ENCODE results near the gene RPH3AL.
"Not testable (repeated sequence)": the region's sequence is repeated elsewhere in the genome, so short reads cannot be mapped to it uniquely, and the experiment has no call there.

- not testable (repeated sequence) for TF ChIP-seq ESRRG (CRISPR knock-in tag; IDR thresholded peaks at IDR 0.05); POU6F1 (CRISPR knock-in tag; IDR thresholded peaks at IDR 0.05; ENCODE audit: borderline replicate concordance, low read depth); ZFP3 (CRISPR knock-in tag; IDR thresholded peaks at IDR 0.05); ARNTL (CRISPR knock-in tag; IDR thresholded peaks at IDR 0.05; ENCODE audit: borderline replicate concordance, low read depth); PATZ1 (CRISPR knock-in tag; IDR thresholded peaks at IDR 0.05; ENCODE audit: borderline replicate concordance); CSRNP3 (CRISPR knock-in tag; IDR thresholded peaks at IDR 0.05); ZNF70 (CRISPR knock-in tag; IDR thresholded peaks at IDR 0.05); CREB5 (CRISPR knock-in tag; IDR thresholded peaks at IDR 0.05; ENCODE audit: low read depth); TOX (CRISPR knock-in tag; IDR thresholded peaks at IDR 0.05; ENCODE audit: borderline replicate concordance); ZNF565 (CRISPR knock-in tag; conservative IDR thresholded peaks at IDR 0.05; ENCODE audit: low read depth); ZFP30 (CRISPR knock-in tag; IDR thresholded peaks at IDR 0.05); RARB (CRISPR knock-in tag; IDR thresholded peaks at IDR 0.05); PPARA (CRISPR knock-in tag; IDR thresholded peaks at IDR 0.05; ENCODE audit: borderline replicate concordance)
These were observed 14.3 kb upstream of the RPH3AL start for GRCh38 chr17:366657-367615.
